NAMALWA (cell line): ENCODE results near the gene CEP112.

Experiments
- DNase-seq: peaks from one replicate; pipeline ENCODE4 v3.0.0-alpha.2; 2015; ENCODE audit warnings: low spot score

CEP112 gene

GRCh38 chr17:65926599-65926998 is 265.3 kb downstream of the CEP112 start:
- DNase-seq: no peak

- no peak for DNase-seq
These were observed 266.2 kb downstream of the CEP112 start for GRCh38 chr17:65925606-65926307.

GRCh38 chr17:65920996-65921395 is 270.9 kb downstream of the CEP112 start:
- no peak for DNase-seq

- no peak for DNase-seq
These were observed 273.0 kb downstream of the CEP112 start for GRCh38 chr17:65918916-65919315.

- no peak for DNase-seq
These were observed 273.4 kb downstream of the CEP112 start for GRCh38 chr17:65918500-65918899.

- no peak for DNase-seq
These were observed 274.4 kb downstream of the CEP112 start for GRCh38 chr17:65917560-65917959.

GRCh38 chr17:65916425-65916824 is 275.5 kb downstream of the CEP112 start:
- DNase-seq: no peak

- peak; percentile 6 for DNase-seq
These were observed 277.1 kb downstream of the CEP112 start for GRCh38 chr17:65914784-65915342.

GRCh38 chr17:65913326-65913850 is 278.5 kb downstream of the CEP112 start:
- no peak for DNase-seq

- DNase-seq: no peak
These were observed 281.1 kb downstream of the CEP112 start for GRCh38 chr17:65910836-65911235.

- DNase-seq: no peak
These were observed 289.0 kb downstream of the CEP112 start for GRCh38 chr17:65902831-65903522.

GRCh38 chr17:65902155-65902554 is 289.8 kb downstream of the CEP112 start:
- no peak for DNase-seq

- DNase-seq: no peak
These were observed 290.5 kb downstream of the CEP112 start for GRCh38 chr17:65901394-65901793.

GRCh38 chr17:65900216-65900615 is 291.7 kb downstream of the CEP112 start:
- no peak for DNase-seq

- no peak for DNase-seq
These were observed 293.3 kb downstream of the CEP112 start for GRCh38 chr17:65898651-65899050.

- no peak for DNase-seq
These were observed 295.0 kb downstream of the CEP112 start for GRCh38 chr17:65896889-65897288.

GRCh38 chr17:65895969-65896368 is 296.0 kb downstream of the CEP112 start:
- no peak for DNase-seq

- no peak for DNase-seq
These were observed 298.1 kb downstream of the CEP112 start for GRCh38 chr17:65893692-65894279.

- DNase-seq: no peak
These were observed 299.0 kb downstream of the CEP112 start for GRCh38 chr17:65892912-65893377.

- DNase-seq: no peak
These were observed 300.6 kb downstream of the CEP112 start for GRCh38 chr17:65891231-65891735.

- no peak for DNase-seq
These were observed 303.3 kb downstream of the CEP112 start for GRCh38 chr17:65888649-65889048.
